Vagina (tissue), 2 donors: ENCODE results near the gene ARHGAP6.

Source experiments
- CTCF ChIP-seq, 3 experiments: fragments of 450-650 bp in 2 of 3; fragments of 200-600 bp in 1 of 3; sonication (generic) in 1 of 3; IDR thresholded peaks; one replicate each; pipeline ENCODE4 v1.5.1; 2017 to 2019; ENCODE audit warnings: antibody characterized with exemption in 3 of 3, mild to moderate bottlenecking in 2 of 3, moderate library complexity in 2 of 3
- POLR2A ChIP-seq, 2 donors: fragments of 450-650 bp; IDR thresholded peaks; one replicate each; pipeline ENCODE4 v1.6.1; 2017; ENCODE audit warnings: antibody characterized with exemption in 2 of 2, mild to moderate bottlenecking in 2 of 2, moderate library complexity in 2 of 2

- TF ChIP-seq CTCF (IDR thresholded peaks at IDR 0.05) (no peak), POLR2A (IDR thresholded peaks at IDR 0.05) (no peak)
Measured at GRCh38 chrX:11305641-11306040, 360.1 kb downstream of the ARHGAP6 start.
